GM10266 (cell line): ENCODE measurements around the gene FN1.
A peak's percentile ranks its signal among the peaks of the same experiment; 100 is the strongest.
"Not testable (repeated sequence)": the region's sequence is repeated elsewhere in the genome, so short reads cannot be mapped to it uniquely, and the experiment has no call there.

ENCODE experiments used
- DNase-seq: peaks from one replicate; pipeline ENCODE4 v3.0.0; 2012; ENCODE audit errors: extremely low spot score
- CTCF ChIP-seq: IDR thresholded peaks from 2 replicates; pipeline ENCODE4 v1.5.1; 2012; ENCODE audit warnings: mild to moderate bottlenecking, low read depth; ENCODE audit not compliant: control insufficient read depth, insufficient read depth; ENCODE audit errors: missing control alignments

FN1 gene

DNA sequence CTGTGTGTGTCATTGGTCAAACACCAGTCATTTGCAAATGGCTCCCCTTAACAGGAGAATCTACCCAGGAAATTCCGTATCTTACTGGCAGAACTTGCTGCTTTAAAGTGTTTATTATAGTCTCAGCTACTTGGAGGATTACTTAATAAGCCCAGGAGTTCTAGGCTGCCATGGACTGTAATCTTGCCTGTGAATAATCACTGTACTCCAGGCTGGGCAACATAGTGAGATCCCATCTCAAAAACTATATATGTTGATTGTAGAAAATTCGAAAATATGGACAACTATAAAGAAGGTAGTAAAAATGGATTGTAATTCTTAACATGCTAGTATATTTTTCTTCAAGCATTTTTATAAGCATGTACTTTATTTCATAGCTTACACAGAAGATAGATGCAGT is 119.5 kb downstream of the FN1 start:
- no peak for DNase-seq
- TF ChIP-seq CTCF, result no peak

- no peak for DNase-seq
- no peak for TF ChIP-seq CTCF
Observed at GRCh38 chr2:215315301-215315700, 120.6 kb downstream of the FN1 start.

- no peak for DNase-seq
- no peak for TF ChIP-seq CTCF
Observed at GRCh38 chr2:215314896-215315295, 121.0 kb downstream of the FN1 start.

DNA sequence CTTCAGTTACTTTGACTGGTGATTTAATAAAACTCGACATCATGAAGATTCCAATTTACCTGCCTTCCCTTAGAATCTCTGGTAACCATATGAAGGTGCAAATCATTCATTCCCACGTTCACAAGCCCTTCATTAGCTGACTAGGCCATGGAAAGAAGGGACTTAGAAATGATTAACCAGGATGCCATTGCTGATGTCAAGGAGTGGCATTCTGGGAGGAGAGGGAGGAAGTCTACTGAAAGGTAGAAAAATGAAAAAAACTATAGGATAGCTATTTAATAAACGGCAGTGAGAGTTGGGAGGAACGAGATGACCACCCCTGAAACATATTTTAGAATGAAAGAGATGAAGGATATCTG is 122.6 kb downstream of the FN1 start:
- no peak for DNase-seq
- no peak for TF ChIP-seq CTCF

GRCh38 chr2:215311625-215312396 is 124.1 kb downstream of the FN1 start, which contains the start of gene ATIC:
ATIC (plus strand) TSS chr2:215312059; CDS start chr2:215312143, 84 bp downstream.
- no peak for TF ChIP-seq CTCF
- DNase-seq, result peak; percentile 93

GRCh38 chr2:215311259-215311624 is 124.6 kb downstream of the FN1 start:
- DNase-seq, result not testable (repeated sequence)
